ENCODE results near the gene COLEC11. TPM values are rescaled to one million over a fixed set of nuclear protein-coding genes. Genes with fewer than 3 reads are reported as not detected.

The COLEC11 gene
- polyA plus RNA-seq, 2 of the 4 experiments (the other 2 are of a cell fraction) = 0.30 to 0.97 TPM

GRCh38 chr2:3626118-3626811, 31.4 kb downstream of the COLEC11 start:
- DNase-seq (ENCODE audit: low read depth in 1 of 2, low spot score in 1 of 2) (no peak), FAIRE-seq (no peak), ATAC-seq (no peak)
- 61% methylated on average over 12 of the region's 12 CpGs for WGBS (ENCODE audit: missing lambda C conversion rate)
- no peak for TF ChIP-seq KDM5A (IDR thresholded peaks at IDR 0.05)
- no peak for TF ChIP-seq EHF (CRISPR knock-in tag; IDR thresholded peaks at IDR 0.05)
- no peak for TF ChIP-seq CBX2 (IDR thresholded peaks at IDR 0.05; ENCODE audit: borderline replicate concordance, low read depth)
- no peak for TF ChIP-seq ZNF302 (CRISPR knock-in tag; IDR thresholded peaks at IDR 0.05)
- TF ChIP-seq TFCP2L1 (CRISPR knock-in tag; IDR thresholded peaks at IDR 0.05) = no peak
- no peak for TF ChIP-seq RFX5 (IDR thresholded peaks at IDR 0.05)
- no peak for TF ChIP-seq ZSCAN20 (CRISPR knock-in tag; IDR thresholded peaks at IDR 0.05)
- no peak for TF ChIP-seq RAD21 (conservative IDR thresholded peaks at IDR 0.05 in 1 of 2, IDR thresholded peaks at IDR 0.05 in 1 of 2)
- no peak for TF ChIP-seq CTCF (IDR thresholded peaks at IDR 0.05)
- no peak for TF ChIP-seq ZC3H11A (IDR thresholded peaks at IDR 0.05)
- no peak for TF ChIP-seq RARB (CRISPR knock-in tag; IDR thresholded peaks at IDR 0.05)
- TF ChIP-seq FOXS1 (CRISPR knock-in tag; IDR thresholded peaks at IDR 0.05) = no peak
- TF ChIP-seq BHLHE40 (IDR thresholded peaks at IDR 0.05; ENCODE audit: low read depth, low read length) = no peak
- TF ChIP-seq HOXB5 (CRISPR knock-in tag; IDR thresholded peaks at IDR 0.05) = no peak
- TF ChIP-seq RNF2 (IDR thresholded peaks at IDR 0.05; ENCODE audit: borderline replicate concordance, low read depth) = no peak
- TF ChIP-seq MAX (IDR thresholded peaks at IDR 0.05) = no peak
- TF ChIP-seq NR3C1 (IDR thresholded peaks at IDR 0.05) = no peak
- Histone ChIP-seq H3K4me3 (no peak overlapping the region), H3K4me1 (no peaks in the 10 kb centered on the region), H3K4me2 (no peak overlapping the region), H3K27ac (no peak overlapping the region), H3K9me3 (no peaks in the 10 kb centered on the region)
- CTCF ChIA-PET = interaction anchor here (0.6 to 1.2 kb wide), 2 partner anchors 24 to 162 kb away, joined by 4 read pairs; no protein-coding TSS in a partner anchor
- POLR2A ChIA-PET = no interaction called here

- no peak for DNase-seq (ENCODE audit: low read depth in 1 of 2, low spot score in 1 of 2)
- 65% methylated on average over 21 of the region's 25 CpGs for WGBS (ENCODE audit: missing lambda C conversion rate)
- CTCF ChIA-PET = interaction anchor here (0.6 to 1.2 kb wide), 2 partner anchors 23 to 163 kb away, joined by 4 read pairs; no protein-coding TSS in a partner anchor
- POLR2A ChIA-PET = no interaction called here
- H3K9me3 ChIP-seq = no peaks in the 10 kb centered on the region
- no peak overlapping the region for H3K4me2 ChIP-seq
- no peak overlapping the region for H3K4me3 ChIP-seq
- H3K27ac ChIP-seq = no peak overlapping the region
- no peaks in the 10 kb centered on the region for H3K4me1 ChIP-seq
- TF ChIP-seq KDM1A (IDR thresholded peaks at IDR 0.05; ENCODE audit: low read depth) = no peak
- ATAC-seq = peak in 1 of 2 experiments; percentile 73; a peak in 3 of 6 replicates
- FAIRE-seq = no peak
These were observed 32.0 kb downstream of the COLEC11 start for GRCh38 chr2:3626812-3627499.

- ChIA-PET CTCF (interaction anchor here (1.2 kb wide), 1 partner anchor 23 kb away, joined by 4 read pairs; no protein-coding TSS in a partner anchor), POLR2A (no interaction called here)
- H3K9me3 ChIP-seq = no peaks in the 10 kb centered on the region
- ATAC-seq = no peak
- TF ChIP-seq ZSCAN20 (CRISPR knock-in tag; IDR thresholded peaks at IDR 0.05) (no peak), RCOR1 (IDR thresholded peaks at IDR 0.05; ENCODE audit: low read depth, low read length) (no peak), HOXB5 (CRISPR knock-in tag; IDR thresholded peaks at IDR 0.05) (no peak), TFCP2L1 (CRISPR knock-in tag; IDR thresholded peaks at IDR 0.05) (no peak), NFE2L2 (conservative IDR thresholded peaks at IDR 0.05; ENCODE audit: low read length) (no peak), POLR2A (IDR thresholded peaks at IDR 0.05; ENCODE audit: low read length) (no peak), CTCF (IDR thresholded peaks at IDR 0.05) (no peak)
- 65% methylated on average over 21 of the region's 21 CpGs for WGBS (ENCODE audit: missing lambda C conversion rate)
- no peak for FAIRE-seq
- DNase-seq (ENCODE audit: low read depth in 1 of 2, low spot score in 1 of 2) = no peak
- no peaks in the 10 kb centered on the region for H3K4me1 ChIP-seq
- H3K4me2 ChIP-seq = no peak overlapping the region
- H3K4me3 ChIP-seq = no peak overlapping the region
- no peak overlapping the region for H3K27ac ChIP-seq
These were observed 32.7 kb downstream of the COLEC11 start for GRCh38 chr2:3627500-3628100.
